GM12878 (cell line): ENCODE measurements around the gene KIAA1217. TPM values are rescaled to one million over a fixed set of nuclear protein-coding genes. Genes with fewer than 3 reads are reported as not detected.
A peak's percentile ranks its signal among the peaks of the same experiment; 100 is the strongest.

Experiments used
- ATAC-seq: fragments of 200-7000 bp; cut with Tn5 transposase; 3 replicates; pipeline ENCODE4 v1.9.1; 2020; ENCODE audit warnings: mild to moderate bottlenecking, moderate library complexity
- BruUV-seq: library from RNA; stranded (reverse); fragments of 400-500 nt; replicated peaks from 2 replicates; lab custom pipeline; 2021; lab: Mats Ljungman, UMichigan
- CTCF ChIA-PET: fragments of 300-600 bp; sonication (Branson Sonifier 250); formaldehyde crosslinking; extraction: SDS; loops from one replicate; lab custom pipeline; 2021; ENCODE audit warnings: inconsistent platforms; lab: Yijun Ruan, JAX
- POLR2A ChIA-PET: fragments of 350-600 bp; formaldehyde crosslinking; extraction: SDS; loops from one replicate; lab custom pipeline; 2021; ENCODE audit warnings: inconsistent platforms; lab: Charles Lee
- RAD21 ChIA-PET: fragments of 300-600 bp; sonication (Branson Sonifier 250); formaldehyde crosslinking; loops from one replicate; lab custom pipeline; 2023; ENCODE audit warnings: antibody characterized with exemption; ENCODE audit not compliant: unreplicated experiment; lab: Charles Lee
- SMC1A ChIA-PET: fragments of 300-600 bp; sonication (Branson Sonifier 250); formaldehyde crosslinking; loops from one replicate; lab custom pipeline; 2023; ENCODE audit not compliant: unreplicated experiment, uncharacterized antibody; lab: Charles Lee
- DNase-seq: peaks from one replicate; pipeline ENCODE4 v3.0.0-alpha.2; 2011; ENCODE audit warnings: low read depth, low spot score
- FAIRE-seq: peaks from 3 replicates; lab custom pipeline; 2011; peaks lifted over from hg19 to GRCh38; lab: Jason Lieb, UNC
- H2AFZ ChIP-seq: 2 replicates; pipeline ENCODE4 v1.6.0; 2011; ENCODE audit warnings: low read depth, low read length, control low read depth; ENCODE audit not compliant: control insufficient read depth
- H3K27ac ChIP-seq: 2 replicates; pipeline ENCODE4 v1.5.1; 2011; ENCODE audit warnings: control low read depth; ENCODE audit not compliant: control insufficient read depth, insufficient read depth
- H3K27me3 ChIP-seq, 2 experiments: replicated peaks in 1 of 2; 2 replicates each; pipeline versions ENCODE4 v1.6.0 to v1.6.1; 2011; ENCODE audit warnings: low read length in 1 of 2; ENCODE audit not compliant: control insufficient read depth in 2 of 2, insufficient read depth in 2 of 2
- H3K36me3 ChIP-seq, 2 experiments: 2 replicates each; pipeline ENCODE4 v1.5.1; 2011; ENCODE audit warnings: low read length in 1 of 2; ENCODE audit not compliant: control insufficient read depth in 2 of 2, insufficient read depth in 2 of 2
- H3K4me1 ChIP-seq: 2 replicates; pipeline ENCODE4 v1.6.1; 2011; ENCODE audit warnings: mild to moderate bottlenecking, low read length, moderate library complexity, mixed read lengths; ENCODE audit not compliant: control insufficient read depth, insufficient read depth
- H3K4me2 ChIP-seq: 2 replicates; pipeline ENCODE4 v1.6.0; 2011; ENCODE audit warnings: control low read depth; ENCODE audit not compliant: control insufficient read depth, insufficient read depth
- H3K4me3 ChIP-seq: fragments of 200-600 bp; sonication (generic); 2 replicates; pipeline ENCODE4 v1.5.1; 2016
- H3K79me2 ChIP-seq: 2 replicates; pipeline ENCODE4 v1.6.0; 2011; ENCODE audit warnings: low read length; ENCODE audit not compliant: control insufficient read depth, insufficient read depth
- H3K9ac ChIP-seq: 2 replicates; pipeline ENCODE4 v1.8.0; 2011; ENCODE audit warnings: low read length, control low read depth, mixed read lengths; ENCODE audit not compliant: control insufficient read depth, insufficient read depth
- H3K9me3 ChIP-seq: replicated peaks from 3 replicates; pipeline ENCODE4 v1.5.1; 2011; ENCODE audit warnings: mild to moderate bottlenecking, low read length; ENCODE audit not compliant: control insufficient read depth, insufficient read depth
- H4K20me1 ChIP-seq: 2 replicates; pipeline ENCODE4 v1.6.0; 2011; ENCODE audit not compliant: control insufficient read depth, insufficient read depth
- STAT1 ChIP-seq: fragments of 450-650 bp; conservative IDR thresholded peaks from 2 replicates; pipeline ENCODE4 v1.6.1; 2014; ENCODE audit warnings: antibody characterized with exemption, mild to moderate bottlenecking
- WGBS: methylation state at CpG from one replicate; pipeline ENCODE4 v1.1.6; 2016; ENCODE audit warnings: low lambda C conversion rate; ENCODE audit not compliant: insufficient replicate concordance, insufficient coverage; ENCODE audit errors: missing lambda C conversion rate; 5-methylcytosine and 5-hydroxymethylcytosine counted together
- in situ Hi-C: fragments of 300-500 bp; cut with MboI; formaldehyde crosslinking; loops from 9 replicates; pipeline ENCODE4 v1.14.3; 2018; ENCODE audit warnings: mixed read lengths
- intact Hi-C: fragments of 100-400 bp; cut with micrococcal nuclease; formaldehyde crosslinking; loops from one replicate; pipeline ENCODE4 v1.14.2; 2022; ENCODE audit not compliant: unreplicated experiment
- polyA plus RNA-seq, 11 experiments: library from polyadenylated mRNA; depleted of rRNA in 4 of 11; unstranded in 6 of 11; stranded (reverse) in 5 of 11; fragments of >200 nt; fragmentation: Nextera tagmentation in 4 of 11; fragmentation: Illumina TruSeq in 1 of 11; extraction: Ambion mirVana in 4 of 11; extraction: Trizol in 1 of 11; gene quantifications; 1 replicate in 1 of 11; 2 replicates in 10 of 11; pipeline versions ENCODE4 v1.2.1 to v1.2.3, GENCODE V29; 2011 to 2016; ENCODE audit warnings: inconsistent platforms in 2 of 11, missing spikeins in 2 of 11, low read depth in 1 of 11
- total RNA-seq, 4 experiments: library from RNA; depleted of rRNA in 3 of 4; stranded (reverse); fragments of >200 nt in 3 of 4; fragmentation: Illumina TruSeq in 1 of 4; extraction: Trizol in 1 of 4; gene quantifications; 2 replicates each; pipeline versions ENCODE4 v1.2.1 to v1.2.3, GENCODE V29; 2013 to 2021
- TF ChIP-seq, protein P1 (sequence below): fragments of 450-650 bp; formaldehyde crosslinking; IDR thresholded peaks from 2 replicates; pipeline ENCODE4 v1.5.0; 2022; ENCODE audit warnings: mild to moderate bottlenecking, missing genetic modification characterization

KIAA1217 gene
- total and polyA plus RNA-seq, 10 of the 15 experiments (the other 5 are each of a cell fraction or from before 2014, with no cell fraction given), result 0.57 to 3.8 (median 2.1) TPM

DNA sequence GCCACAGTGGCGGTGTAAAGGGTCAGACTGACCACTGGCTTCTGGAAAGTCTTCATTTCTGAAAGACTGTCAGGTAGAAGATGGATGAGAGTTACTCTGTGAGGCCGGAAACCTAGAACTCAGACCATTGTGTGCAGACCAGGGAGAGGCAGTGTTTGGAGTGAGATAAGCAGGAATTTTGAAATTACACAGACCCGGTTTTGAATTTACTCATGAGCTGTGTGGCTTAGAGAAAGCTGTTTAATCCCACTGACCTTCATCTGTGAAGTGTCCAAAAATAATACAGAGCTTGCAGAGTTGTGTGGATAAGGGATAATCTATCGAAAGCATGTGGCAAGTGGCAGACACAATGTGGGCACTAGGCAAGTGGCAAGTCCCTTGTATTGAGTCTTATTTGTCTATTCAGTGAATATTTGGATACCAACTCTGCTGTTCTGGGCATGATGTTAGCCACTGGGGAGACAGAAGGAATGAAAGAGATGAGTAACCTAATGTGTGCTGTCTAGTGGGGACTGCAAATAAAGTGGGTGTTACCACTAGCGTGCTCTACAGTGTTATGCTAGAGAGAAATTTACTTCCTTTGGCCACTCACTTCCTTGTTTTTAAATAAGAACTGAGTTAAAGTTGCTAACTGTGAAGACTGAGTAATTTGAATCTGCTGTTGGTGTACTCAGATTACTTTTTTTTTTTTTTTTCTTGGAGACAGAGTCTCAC, 69.4 kb downstream of the KIAA1217 start:
- DNase-seq (no peak), FAIRE-seq (no peak), ATAC-seq (peak; percentile 42; the same call in 2 of the 3 replicates)
- in situ Hi-C loops, result no loop called here
- Histone ChIP-seq H3K4me1 (no peaks in the 10 kb centered on the region; the same call in 1 of the 2 replicates), H3K27me3 (no peaks in the 10 kb centered on the region), H4K20me1 (no peaks in the 10 kb centered on the region), H3K4me2 (no peak overlapping the region), H3K9ac (no peak overlapping the region), H3K79me2 (no peaks in the 10 kb centered on the region), H3K9me3 (peaks cover 5% of the 10 kb centered on the region; the same call in 2 of the 3 replicates), H2AFZ (no peak overlapping the region), H3K36me3 (no peaks in the 10 kb centered on the region), H3K4me3 (no peak overlapping the region), H3K27ac (no peak overlapping the region)
- BruUV-seq, result no TSS peak
- SMC1A ChIA-PET, result interaction anchor here (1.0 kb wide), 2 partner anchors 11 to 49 kb away, joined by 3 read pairs; no protein-coding TSS in a partner anchor
- RAD21 ChIA-PET, result no interaction called here
- 4% methylated on average over 5 of the region's 5 CpGs for WGBS
- POLR2A ChIA-PET, result interaction anchor here (1.9 kb wide), 1 partner anchor 9 kb away, joined by 5 read pairs; no protein-coding TSS in a partner anchor
- TF ChIP-seq, protein P1, sequence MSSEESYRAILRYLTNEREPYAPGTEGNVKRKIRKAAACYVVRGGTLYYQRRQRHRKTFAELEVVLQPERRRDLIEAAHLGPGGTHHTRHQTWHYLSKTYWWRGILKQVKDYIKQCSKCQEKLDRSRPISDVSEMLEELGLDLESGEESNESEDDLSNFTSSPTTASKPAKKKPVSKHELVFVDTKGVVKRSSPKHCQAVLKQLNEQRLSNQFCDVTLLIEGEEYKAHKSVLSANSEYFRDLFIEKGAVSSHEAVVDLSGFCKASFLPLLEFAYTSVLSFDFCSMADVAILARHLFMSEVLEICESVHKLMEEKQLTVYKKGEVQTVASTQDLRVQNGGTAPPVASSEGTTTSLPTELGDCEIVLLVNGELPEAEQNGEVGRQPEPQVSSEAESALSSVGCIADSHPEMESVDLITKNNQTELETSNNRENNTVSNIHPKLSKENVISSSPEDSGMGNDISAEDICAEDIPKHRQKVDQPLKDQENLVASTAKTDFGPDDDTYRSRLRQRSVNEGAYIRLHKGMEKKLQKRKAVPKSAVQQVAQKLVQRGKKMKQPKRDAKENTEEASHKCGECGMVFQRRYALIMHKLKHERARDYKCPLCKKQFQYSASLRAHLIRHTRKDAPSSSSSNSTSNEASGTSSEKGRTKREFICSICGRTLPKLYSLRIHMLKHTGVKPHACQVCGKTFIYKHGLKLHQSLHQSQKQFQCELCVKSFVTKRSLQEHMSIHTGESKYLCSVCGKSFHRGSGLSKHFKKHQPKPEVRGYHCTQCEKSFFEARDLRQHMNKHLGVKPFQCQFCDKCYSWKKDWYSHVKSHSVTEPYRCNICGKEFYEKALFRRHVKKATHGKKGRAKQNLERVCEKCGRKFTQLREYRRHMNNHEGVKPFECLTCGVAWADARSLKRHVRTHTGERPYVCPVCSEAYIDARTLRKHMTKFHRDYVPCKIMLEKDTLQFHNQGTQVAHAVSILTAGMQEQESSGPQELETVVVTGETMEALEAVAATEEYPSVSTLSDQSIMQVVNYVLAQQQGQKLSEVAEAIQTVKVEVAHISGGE (CRISPR knock-in tag), result no peak
- no peak for TF ChIP-seq STAT1
- intact Hi-C loops, result no loop called here
- CTCF ChIA-PET, result interaction anchor here (1.2 kb wide), 1 partner anchor 1120 kb away, joined by 4 read pairs; no protein-coding TSS in a partner anchor
